ENCODE measurements around the gene RNU6-9.

Gene RNU6-9

GRCh38 chr19:906480-906879, 13.2 kb downstream of the RNU6-9 start:
- Histone ChIP-seq H3K9me3 (ENCODE audit: control insufficient read depth, insufficient read depth, low read length) (no peaks in the 10 kb centered on the region), H3K36me3 (ENCODE audit: insufficient read depth, low read length) (no peaks in the 10 kb centered on the region), H3K9ac (ENCODE audit: low read depth, low read length) (no peak overlapping the region), H3K4me1 (ENCODE audit: insufficient read depth, low read length) (peaks cover 5% of the 10 kb centered on the region; the same call in 1 of the 2 replicates)

- Histone ChIP-seq H3K36me3 (ENCODE audit: insufficient read depth, low read length) (no peaks in the 10 kb centered on the region), H3K9me3 (ENCODE audit: control insufficient read depth, insufficient read depth, low read length) (no peaks in the 10 kb centered on the region), H3K4me1 (ENCODE audit: insufficient read depth, low read length) (peaks cover 5% of the 10 kb centered on the region; the same call in 1 of the 2 replicates), H3K9ac (ENCODE audit: low read depth, low read length) (no peak overlapping the region)
Observed at GRCh38 chr19:907183-907853, 14.0 kb downstream of the RNU6-9 start.

- H3K4me1 ChIP-seq (ENCODE audit: insufficient read depth, low read length) = peaks cover 5% of the 10 kb centered on the region; the same call in 1 of the 2 replicates
- no peaks in the 10 kb centered on the region for H3K36me3 ChIP-seq (ENCODE audit: insufficient read depth, low read length)
- peak overlapping the region; percentile 44; the same call in 1 of the 2 replicates for H3K9ac ChIP-seq (ENCODE audit: low read depth, low read length)
- H3K9me3 ChIP-seq (ENCODE audit: control insufficient read depth, insufficient read depth, low read length) = no peaks in the 10 kb centered on the region
Observed at GRCh38 chr19:911197-912033, 18.1 kb downstream of the RNU6-9 start.

GRCh38 chr19:912181-913079, 19.1 kb downstream of the RNU6-9 start:
- H3K9me3 ChIP-seq (ENCODE audit: control insufficient read depth, insufficient read depth, low read length) = no peaks in the 10 kb centered on the region
- peaks cover 5% of the 10 kb centered on the region; the same call in 1 of the 2 replicates for H3K4me1 ChIP-seq (ENCODE audit: insufficient read depth, low read length)
- peak overlapping the region; percentile 72; the same call in 1 of the 2 replicates for H3K9ac ChIP-seq (ENCODE audit: low read depth, low read length)
- no peaks in the 10 kb centered on the region for H3K36me3 ChIP-seq (ENCODE audit: insufficient read depth, low read length)

- Histone ChIP-seq H3K4me1 (ENCODE audit: insufficient read depth, low read length) (peaks cover 5% of the 10 kb centered on the region; the same call in 1 of the 2 replicates), H3K36me3 (ENCODE audit: insufficient read depth, low read length) (no peaks in the 10 kb centered on the region), H3K9ac (ENCODE audit: low read depth, low read length) (peak within 1 kb of the TSS; percentile 72; the same call in 1 of the 2 replicates), H3K9me3 (ENCODE audit: control insufficient read depth, insufficient read depth, low read length) (no peaks in the 10 kb centered on the region)
Observed at GRCh38 chr19:913080-913748, 19.9 kb downstream of the RNU6-9 start, which contains the start of gene R3HDM4. Gene R3HDM4, minus strand, starts transcription at chr19:913219. Its CDS starts 62 bp downstream, at chr19:913157.

- H3K4me1 ChIP-seq (ENCODE audit: insufficient read depth, low read length) = no peaks in the 10 kb centered on the region
- H3K9ac ChIP-seq (ENCODE audit: low read depth, low read length) = peak overlapping the region; percentile 68; the same call in 1 of the 2 replicates
- no peaks in the 10 kb centered on the region for H3K36me3 ChIP-seq (ENCODE audit: insufficient read depth, low read length)
- H3K9me3 ChIP-seq (ENCODE audit: control insufficient read depth, insufficient read depth, low read length) = no peaks in the 10 kb centered on the region
Observed at GRCh38 chr19:916645-917322, 23.5 kb downstream of the RNU6-9 start.

GRCh38 chr19:917323-918151, 24.3 kb downstream of the RNU6-9 start, which contains the start of gene KISS1R:
Gene KISS1R, plus strand, starts transcription at chr19:917333. Its CDS starts 170 bp downstream, at chr19:917503.
- H3K36me3 ChIP-seq (ENCODE audit: insufficient read depth, low read length) = no peaks in the 10 kb centered on the region
- peak within 1 kb of the TSS; percentile 68 for H3K9ac ChIP-seq (ENCODE audit: low read depth, low read length)
- no peaks in the 10 kb centered on the region for H3K4me1 ChIP-seq (ENCODE audit: insufficient read depth, low read length)
- no peaks in the 10 kb centered on the region for H3K9me3 ChIP-seq (ENCODE audit: control insufficient read depth, insufficient read depth, low read length)

GRCh38 chr19:918152-918437, 24.8 kb downstream of the RNU6-9 start:
- Histone ChIP-seq H3K4me1 (ENCODE audit: insufficient read depth, low read length) (no peaks in the 10 kb centered on the region), H3K9me3 (ENCODE audit: control insufficient read depth, insufficient read depth, low read length) (no peaks in the 10 kb centered on the region), H3K9ac (ENCODE audit: low read depth, low read length) (peak overlapping the region; percentile 68; the same call in 1 of the 2 replicates), H3K36me3 (ENCODE audit: insufficient read depth, low read length) (no peaks in the 10 kb centered on the region)

GRCh38 chr19:918481-919198, 25.4 kb downstream of the RNU6-9 start:
- no peaks in the 10 kb centered on the region for H3K36me3 ChIP-seq (ENCODE audit: insufficient read depth, low read length)

GRCh38 chr19:919199-920050, 26.1 kb downstream of the RNU6-9 start:
- no peaks in the 10 kb centered on the region for H3K9me3 ChIP-seq (ENCODE audit: control insufficient read depth, insufficient read depth, low read length)
- peak overlapping the region; percentile 34; the same call in 1 of the 2 replicates for H3K9ac ChIP-seq (ENCODE audit: low read depth, low read length)
- no peaks in the 10 kb centered on the region for H3K4me1 ChIP-seq (ENCODE audit: insufficient read depth, low read length)
- H3K36me3 ChIP-seq (ENCODE audit: insufficient read depth, low read length) = no peaks in the 10 kb centered on the region

More at GRCh38 chr19:918481-919198, 25.4 kb downstream of the RNU6-9 start:
- Histone ChIP-seq H3K4me1 (ENCODE audit: insufficient read depth, low read length) (no peaks in the 10 kb centered on the region), H3K9ac (ENCODE audit: low read depth, low read length) (no peak overlapping the region; the same call in 1 of the 2 replicates), H3K9me3 (ENCODE audit: control insufficient read depth, insufficient read depth, low read length) (no peaks in the 10 kb centered on the region)

GRCh38 chr19:920051-920864, 27.0 kb downstream of the RNU6-9 start:
- Histone ChIP-seq H3K9ac (ENCODE audit: low read depth, low read length) (peak overlapping the region; percentile 34; the same call in 1 of the 2 replicates), H3K9me3 (ENCODE audit: control insufficient read depth, insufficient read depth, low read length) (no peaks in the 10 kb centered on the region), H3K36me3 (ENCODE audit: insufficient read depth, low read length) (no peaks in the 10 kb centered on the region), H3K4me1 (ENCODE audit: insufficient read depth, low read length) (no peaks in the 10 kb centered on the region)
